WTC11 (cell line): ENCODE results near the gene OCLN. TPM values are rescaled to one million over a fixed set of nuclear protein-coding genes. Genes with fewer than 3 reads are reported as not detected.
"Not testable (repeated sequence)": the region's sequence is repeated elsewhere in the genome, so short reads cannot be mapped to it uniquely, and the experiment has no call there.

Experiments used
- ATAC-seq: fragments of 200-7000 bp; cut with Tn5 transposase; 2 replicates; pipeline ENCODE4 v1.10.0; 2021; ENCODE audit warnings: mild to moderate bottlenecking, moderate library complexity
- CTCF ChIA-PET: fragments of 300-600 bp; sonication (Branson Sonifier 250); formaldehyde crosslinking; loops from one replicate; lab custom pipeline; 2021; ENCODE audit warnings: antibody characterized with exemption; lab: Charles Lee
- POLR2A ChIA-PET: fragments of 350-600 bp; sonication (Branson Sonifier 250); formaldehyde crosslinking; loops from one replicate; lab custom pipeline; 2021; ENCODE audit warnings: antibody characterized with exemption; lab: Charles Lee
- DNase-seq: peaks from one replicate; pipeline ENCODE4 v3.0.0; 2021; ENCODE audit warnings: low spot score
- H3K27ac Mint-ChIP-seq: 2 replicates; pipeline ENCODE4 v1.8.0; 2021; ENCODE audit warnings: mixed read lengths
- H3K27me3 Mint-ChIP-seq: 2 replicates; pipeline ENCODE4 v1.8.0; 2021; ENCODE audit warnings: low read depth, mild to moderate bottlenecking, moderate library complexity, mixed read lengths
- H3K36me3 Mint-ChIP-seq: 2 replicates; pipeline ENCODE4 v1.8.0; 2021; ENCODE audit warnings: mixed read lengths
- H3K4me1 Mint-ChIP-seq: 2 replicates; pipeline ENCODE4 v1.8.0; 2022; ENCODE audit warnings: mixed read lengths
- H3K4me3 Mint-ChIP-seq: 2 replicates; pipeline ENCODE4 v1.8.0; 2021; ENCODE audit warnings: mild to moderate bottlenecking, moderate library complexity, mixed read lengths
- H3K9me3 Mint-ChIP-seq: 2 replicates; pipeline ENCODE4 v1.8.0; 2021; ENCODE audit warnings: mixed read lengths
- total RNA-seq: library from RNA; stranded (reverse); gene quantifications from 3 replicates; pipeline ENCODE4 v1.2.3, GENCODE V29; 2021

Gene OCLN
- total RNA-seq, 1 experiment from 2014 or later, result 58.3 TPM

DNA sequence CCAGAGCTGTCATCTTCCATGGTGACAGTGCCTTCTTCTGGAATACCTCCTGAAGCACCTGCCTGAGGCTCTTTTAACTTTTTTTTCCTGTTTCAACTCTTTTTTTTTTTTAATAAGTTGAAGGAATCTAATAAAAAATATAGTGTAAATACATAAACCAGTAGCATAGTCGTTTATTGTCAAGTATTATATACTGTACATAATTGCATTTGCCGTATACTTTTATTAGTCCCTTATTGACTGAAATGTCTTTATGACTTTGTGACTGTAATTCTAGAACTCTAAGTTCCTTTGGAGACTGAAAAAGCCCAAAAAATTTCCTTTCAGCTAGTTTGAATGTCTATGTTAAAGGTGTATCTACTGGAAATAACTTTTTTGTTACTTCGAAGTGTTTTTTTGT, 45.3 kb downstream of the OCLN start:
- H3K9me3 Mint-ChIP-seq, H3K36me3 Mint-ChIP-seq, H3K27me3 Mint-ChIP-seq, H3K4me1 Mint-ChIP-seq, DNase-seq, CTCF ChIA-PET, POLR2A ChIA-PET, ATAC-seq, H3K4me3 Mint-ChIP-seq, H3K27ac Mint-ChIP-seq: not testable (repeated sequence)

- H3K27me3 Mint-ChIP-seq, H3K4me1 Mint-ChIP-seq, H3K36me3 Mint-ChIP-seq, CTCF ChIA-PET, H3K4me3 Mint-ChIP-seq, ATAC-seq, POLR2A ChIA-PET, H3K9me3 Mint-ChIP-seq, H3K27ac Mint-ChIP-seq, DNase-seq: not testable (repeated sequence)
Observed at GRCh38 chr5:69538735-69539134, 46.1 kb downstream of the OCLN start.

GRCh38 chr5:69541347-69541746, 48.8 kb downstream of the OCLN start:
- POLR2A ChIA-PET, ATAC-seq, DNase-seq, H3K27ac Mint-ChIP-seq, H3K9me3 Mint-ChIP-seq, CTCF ChIA-PET, H3K36me3 Mint-ChIP-seq, H3K27me3 Mint-ChIP-seq, H3K4me3 Mint-ChIP-seq, H3K4me1 Mint-ChIP-seq: not testable (repeated sequence)

- H3K4me1 Mint-ChIP-seq, H3K9me3 Mint-ChIP-seq, H3K4me3 Mint-ChIP-seq, POLR2A ChIA-PET, CTCF ChIA-PET, ATAC-seq, H3K27me3 Mint-ChIP-seq, DNase-seq, H3K27ac Mint-ChIP-seq, H3K36me3 Mint-ChIP-seq: not testable (repeated sequence)
Observed at GRCh38 chr5:69542838-69543618, 50.4 kb downstream of the OCLN start.

GRCh38 chr5:69544602-69545001, 52.0 kb downstream of the OCLN start:
- H3K4me1 Mint-ChIP-seq, ATAC-seq, H3K9me3 Mint-ChIP-seq, H3K27me3 Mint-ChIP-seq, H3K27ac Mint-ChIP-seq, CTCF ChIA-PET, POLR2A ChIA-PET, DNase-seq, H3K36me3 Mint-ChIP-seq, H3K4me3 Mint-ChIP-seq: not testable (repeated sequence)

DNA sequence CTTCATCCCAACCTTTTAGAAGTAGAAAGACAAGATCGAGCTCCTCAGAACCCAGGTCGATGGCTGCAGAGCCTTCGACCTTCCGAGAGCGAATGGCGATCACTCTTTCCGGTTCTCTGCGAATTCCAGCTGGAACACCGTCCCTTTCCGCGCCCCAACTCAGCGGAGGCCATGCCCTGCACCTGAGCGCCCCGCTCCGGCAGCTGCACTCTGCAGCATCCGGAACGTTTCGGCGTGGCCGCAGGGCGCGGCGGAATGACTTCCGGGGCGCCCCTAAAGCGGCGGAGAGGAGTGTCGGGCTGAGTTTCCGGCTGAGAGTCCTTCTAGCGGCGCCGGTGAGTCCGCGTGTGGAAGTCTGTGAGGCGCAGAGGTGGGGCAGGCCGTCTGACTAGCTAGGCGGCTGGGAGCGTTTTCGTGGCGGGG, 67.3 kb downstream of the OCLN start, which contains the start of gene GTF2H2C:
TSS of gene GTF2H2C (plus strand) at position 284 of the 423 bp plus-strand sequence. CDS start 4,942 bp downstream, outside the sequence.
- H3K36me3 Mint-ChIP-seq, H3K9me3 Mint-ChIP-seq, H3K27me3 Mint-ChIP-seq, POLR2A ChIA-PET, H3K4me1 Mint-ChIP-seq, CTCF ChIA-PET: not testable (repeated sequence)
- ATAC-seq, result peak; percentile 97
- Mint-ChIP-seq H3K4me3 (peak within 1 kb of the TSS; percentile 87), H3K27ac (peak within 1 kb of the TSS; percentile 96)
- peak; percentile 71 for DNase-seq

DNA sequence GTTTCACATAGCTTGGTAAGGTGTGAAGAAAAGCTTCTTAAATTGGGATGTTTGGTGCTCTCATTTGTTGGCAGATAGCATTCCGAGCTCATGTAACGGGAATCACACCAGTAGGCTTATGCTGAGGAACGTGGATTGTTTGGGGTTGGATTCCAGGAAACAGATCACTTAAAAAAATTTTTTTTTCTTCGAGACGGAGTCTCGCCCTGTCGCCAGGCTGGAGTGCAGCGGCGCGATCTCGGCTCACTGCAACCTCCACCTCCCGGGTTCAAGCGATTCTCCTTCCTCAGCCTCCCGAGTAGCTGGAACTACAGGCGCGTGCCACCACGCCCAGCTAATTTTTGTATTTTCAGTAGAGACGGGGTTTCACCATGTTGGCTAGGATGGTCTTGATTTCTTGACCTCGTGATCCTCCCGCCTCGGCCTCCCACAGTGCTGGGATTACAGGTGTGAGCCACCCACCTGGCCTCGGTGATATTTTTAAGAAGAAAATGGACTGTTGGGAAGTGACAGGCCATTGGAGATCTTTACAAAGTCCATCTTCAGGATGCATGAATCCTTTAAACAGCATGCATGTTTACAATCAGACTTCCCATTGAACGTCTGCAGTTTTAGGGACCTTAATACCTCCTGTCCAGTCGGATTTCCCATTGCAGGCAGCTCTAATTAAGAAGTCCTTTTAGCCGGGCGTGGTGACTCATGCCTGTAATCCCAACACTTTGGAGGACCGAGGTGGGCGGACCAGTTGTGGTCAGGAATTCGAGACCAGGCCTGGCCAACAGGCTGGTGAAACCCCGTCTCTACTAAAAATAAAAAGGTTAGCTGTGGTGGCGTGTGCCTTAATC, 68.2 kb downstream of the OCLN start:
- CTCF ChIA-PET, H3K27me3 Mint-ChIP-seq, DNase-seq, H3K4me1 Mint-ChIP-seq, H3K36me3 Mint-ChIP-seq, POLR2A ChIA-PET, ATAC-seq, H3K27ac Mint-ChIP-seq, H3K9me3 Mint-ChIP-seq: not testable (repeated sequence)
- peak overlapping the region; percentile 65 for H3K4me3 Mint-ChIP-seq

GRCh38 chr5:69566172-69566571, 73.6 kb downstream of the OCLN start:
- ATAC-seq, CTCF ChIA-PET, DNase-seq, H3K9me3 Mint-ChIP-seq, H3K27ac Mint-ChIP-seq, H3K4me3 Mint-ChIP-seq, POLR2A ChIA-PET, H3K4me1 Mint-ChIP-seq, H3K36me3 Mint-ChIP-seq, H3K27me3 Mint-ChIP-seq: not testable (repeated sequence)

GRCh38 chr5:69568072-69568471, 75.5 kb downstream of the OCLN start:
- not testable (repeated sequence) for ATAC-seq, H3K4me1 Mint-ChIP-seq

GRCh38 chr5:69583356-69583755, 90.8 kb downstream of the OCLN start:
- H3K4me1 Mint-ChIP-seq, ATAC-seq, CTCF ChIA-PET, POLR2A ChIA-PET, H3K4me3 Mint-ChIP-seq, H3K36me3 Mint-ChIP-seq, DNase-seq, H3K27me3 Mint-ChIP-seq, H3K9me3 Mint-ChIP-seq, H3K27ac Mint-ChIP-seq: not testable (repeated sequence)

More at GRCh38 chr5:69568072-69568471, 75.5 kb downstream of the OCLN start:
- H3K27me3 Mint-ChIP-seq, POLR2A ChIA-PET, H3K9me3 Mint-ChIP-seq, H3K27ac Mint-ChIP-seq, DNase-seq, CTCF ChIA-PET, H3K4me3 Mint-ChIP-seq, H3K36me3 Mint-ChIP-seq: not testable (repeated sequence)

DNA sequence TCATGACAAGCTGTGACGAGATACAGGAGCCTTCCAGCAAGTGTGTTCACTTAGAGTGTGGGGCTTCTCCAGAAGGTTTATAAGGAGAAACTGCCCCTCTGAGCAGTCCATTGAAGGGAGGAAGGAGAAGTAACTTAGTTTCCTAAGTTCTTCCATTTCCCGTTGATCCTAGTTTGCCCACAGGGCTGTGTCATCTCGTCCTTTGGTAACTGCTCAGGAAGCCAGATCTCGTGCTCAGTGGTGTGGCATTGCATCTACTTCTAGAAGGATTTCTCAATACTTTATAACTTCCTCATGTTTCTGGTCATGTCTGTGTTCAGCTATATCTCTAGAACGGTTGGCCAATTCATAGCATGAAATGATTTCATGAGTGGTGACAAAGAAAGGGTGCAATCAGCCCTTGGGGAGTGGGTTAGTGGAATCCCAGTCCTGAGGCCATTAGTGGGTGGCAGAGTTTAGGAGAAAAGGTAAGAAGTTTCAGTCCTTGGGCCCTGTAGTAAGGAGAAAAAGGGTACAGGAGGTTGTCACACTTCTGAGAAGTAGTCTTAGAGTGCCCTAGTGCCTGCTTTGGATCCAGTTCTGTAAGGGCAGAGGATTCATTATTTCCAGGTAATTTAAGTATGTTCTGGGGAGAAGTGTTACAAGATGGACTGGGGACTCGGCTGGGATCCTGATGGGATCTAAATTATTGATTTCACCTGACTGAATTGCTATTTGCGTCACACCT, 103.7 kb downstream of the OCLN start:
- H3K9me3 Mint-ChIP-seq, DNase-seq, CTCF ChIA-PET, ATAC-seq, H3K4me1 Mint-ChIP-seq, H3K4me3 Mint-ChIP-seq, H3K27ac Mint-ChIP-seq, H3K36me3 Mint-ChIP-seq, H3K27me3 Mint-ChIP-seq, POLR2A ChIA-PET: not testable (repeated sequence)

- DNase-seq, H3K36me3 Mint-ChIP-seq, H3K4me3 Mint-ChIP-seq, H3K9me3 Mint-ChIP-seq, POLR2A ChIA-PET, CTCF ChIA-PET, H3K4me1 Mint-ChIP-seq, H3K27me3 Mint-ChIP-seq, ATAC-seq, H3K27ac Mint-ChIP-seq: not testable (repeated sequence)
Observed at GRCh38 chr5:69601947-69602346, 109.4 kb downstream of the OCLN start.
